CD4-positive, CD25-positive, alpha-beta regulatory T cell (primary cell): ENCODE results near the gene DUS1L. TPM values are rescaled to one million over a fixed set of nuclear protein-coding genes. Genes with fewer than 3 reads are reported as not detected.
A peak's percentile ranks its signal among the peaks of the same experiment; 100 is the strongest.

Experiments used
- ATAC-seq, 2 donors: fragments of 150-1000 bp; cut with Tn5 transposase; one replicate each; pipeline ENCODE4 v1.10.0; 2021; ENCODE audit warnings: low read depth in 2 of 2, moderate number of reproducible peaks in 2 of 2, moderate library complexity in 1 of 2
- DNase-seq, 3 donors: peaks; one replicate each; pipeline versions ENCODE4 v3.0.0 to v3.0.0-alpha.2; 2012 to 2022; ENCODE audit warnings: mixed read lengths in 1 of 3
- H3K27ac ChIP-seq: one replicate; pipeline ENCODE4 v1.7.0; 2013; ENCODE audit warnings: mild to moderate bottlenecking, low read length; ENCODE audit not compliant: insufficient read depth, poor library complexity, severe bottlenecking
- H3K27me3 ChIP-seq: one replicate; pipeline ENCODE4 v1.7.0; 2013; ENCODE audit warnings: low read length; ENCODE audit not compliant: control insufficient read depth, insufficient read depth
- H3K36me3 ChIP-seq: one replicate; pipeline ENCODE4 v1.7.0; 2013; ENCODE audit warnings: mild to moderate bottlenecking, low read length, moderate library complexity; ENCODE audit not compliant: control insufficient read depth, insufficient read depth
- H3K4me1 ChIP-seq: 2 replicates; pipeline ENCODE4 v1.7.0; 2013; ENCODE audit warnings: mild to moderate bottlenecking, low read length; ENCODE audit not compliant: insufficient read depth, control insufficient read depth, poor library complexity, severe bottlenecking
- H3K4me3 ChIP-seq: one replicate; pipeline ENCODE4 v1.7.0; 2013; ENCODE audit warnings: low read depth, mild to moderate bottlenecking, low read length, moderate library complexity
- H3K9me3 ChIP-seq, 2 experiments: 1 replicate in 1 of 2; 2 replicates in 1 of 2; pipeline ENCODE4 v1.7.0; 2013; ENCODE audit warnings: low read length in 2 of 2, mild to moderate bottlenecking in 1 of 2, moderate library complexity in 1 of 2; ENCODE audit not compliant: control insufficient read depth in 2 of 2
- H3K27ac Mint-ChIP-seq, 3 donors: one replicate each; pipeline ENCODE4 v1.8.0; 2020 to 2022; ENCODE audit warnings: mild to moderate bottlenecking in 3 of 3, mixed read lengths in 3 of 3, moderate library complexity in 2 of 3
- H3K27me3 Mint-ChIP-seq: one replicate; pipeline ENCODE4 v1.8.0; 2022; ENCODE audit warnings: mild to moderate bottlenecking, mixed read lengths
- H3K36me3 Mint-ChIP-seq: one replicate; pipeline ENCODE4 v1.8.0; 2020; ENCODE audit warnings: mixed read lengths
- H3K4me1 Mint-ChIP-seq, 4 donors: one replicate each; pipeline ENCODE4 v1.8.0; 2020 to 2022; ENCODE audit warnings: mixed read lengths in 4 of 4, mild to moderate bottlenecking in 1 of 4
- H3K4me3 Mint-ChIP-seq, 4 donors: one replicate each; pipeline ENCODE4 v1.8.0; 2020 to 2022; ENCODE audit warnings: mild to moderate bottlenecking in 4 of 4, mixed read lengths in 4 of 4, moderate library complexity in 3 of 4
- H3K9me3 Mint-ChIP-seq, 7 donors: one replicate each; pipeline ENCODE4 v1.8.0; 2020 to 2022; ENCODE audit warnings: mixed read lengths in 7 of 7, mild to moderate bottlenecking in 3 of 7, moderate library complexity in 2 of 7
- polyA plus RNA-seq, 4 donors: library from polyadenylated mRNA; unstranded; fragments of 300-500 nt; fragmentation: Illumina TruSeq; gene quantifications; one replicate each; pipeline ENCODE4 v1.2.3, GENCODE V29; 2021
- total RNA-seq: library from RNA; stranded (reverse); gene quantifications from one replicate; pipeline ENCODE4 v1.2.3, GENCODE V29; 2022

DUS1L gene
- total and polyA plus RNA-seq, 5 donors from 2014 or later = 49.3 to 128 (median 69.5) TPM

DNA sequence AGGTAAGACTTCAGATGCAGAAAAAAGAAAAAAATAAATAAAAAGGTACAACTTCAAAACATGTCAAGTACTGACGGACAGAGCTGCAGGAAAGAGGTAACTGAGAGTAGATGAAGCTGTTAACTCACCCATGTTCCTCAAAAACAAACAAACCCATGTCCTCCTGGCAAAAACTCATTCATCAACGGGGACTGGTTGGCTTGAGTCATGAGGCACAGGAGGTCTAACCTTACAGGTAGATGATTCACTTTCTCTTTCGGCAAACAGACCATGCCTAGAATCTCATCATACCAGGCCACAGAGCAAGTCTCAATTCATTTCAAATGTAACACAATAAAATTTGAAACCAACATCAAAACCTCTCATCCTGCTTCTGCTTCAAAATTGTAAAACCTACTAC is 44.7 kb upstream of the DUS1L start:
- peak overlapping the region in 1 of 3 donors; percentile 51 for H3K27ac Mint-ChIP-seq
- Histone ChIP-seq H3K4me3 (no peak overlapping the region), H3K4me1 (peaks cover 24% of the 10 kb centered on the region), H3K9me3 (no peaks in the 10 kb centered on the region), H3K27ac (no peak overlapping the region), H3K36me3 (no peaks in the 10 kb centered on the region), H3K27me3 (no peaks in the 10 kb centered on the region)
- H3K27me3 Mint-ChIP-seq = no peaks in the 10 kb centered on the region
- H3K4me3 Mint-ChIP-seq = peak overlapping the region in 1 of 4 donors; percentile 58
- peaks cover 0 to 34% (median 6%) of the 10 kb centered on the region in 4 donors for H3K4me1 Mint-ChIP-seq
- DNase-seq (peak in 1 of 3 donors; percentile 60), ATAC-seq (peak in 1 of 2 donors; percentile 27)
- no peaks in the 10 kb centered on the region for H3K36me3 Mint-ChIP-seq
- no peaks in the 10 kb centered on the region for H3K9me3 Mint-ChIP-seq

DNA sequence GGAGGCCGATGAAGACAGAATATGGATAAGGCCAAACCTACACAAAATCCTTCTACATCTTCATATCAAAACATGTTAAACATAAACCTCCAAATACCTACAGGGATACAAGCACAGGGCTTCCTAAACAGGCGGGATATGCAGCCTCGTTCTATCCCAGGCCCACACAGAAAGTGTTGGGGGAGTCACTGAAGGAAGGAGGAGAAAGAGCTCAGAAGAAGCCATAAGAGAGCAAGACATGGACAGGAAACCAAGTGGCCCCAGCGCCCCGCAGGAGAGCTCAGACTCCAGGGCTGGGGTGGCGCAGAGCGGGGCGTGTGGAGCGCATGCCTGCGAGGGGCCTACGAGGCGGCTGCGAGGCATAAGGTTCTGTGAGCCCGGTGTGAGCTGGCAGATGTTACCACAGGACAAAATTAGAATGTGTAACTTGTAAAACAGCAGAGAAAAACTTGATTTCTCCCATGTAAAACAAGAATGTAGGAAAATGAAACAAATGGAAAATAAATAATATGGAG is 43.4 kb upstream of the DUS1L start:
- no peaks in the 10 kb centered on the region for H3K9me3 Mint-ChIP-seq
- no peaks in the 10 kb centered on the region for H3K36me3 Mint-ChIP-seq
- H3K4me3 ChIP-seq = no peak overlapping the region
- peak overlapping the region in 3 of 4 donors; percentile 24 to 48 (median 24) for H3K4me3 Mint-ChIP-seq
- H3K36me3 ChIP-seq = no peaks in the 10 kb centered on the region
- no peak overlapping the region for H3K27ac ChIP-seq
- no peaks in the 10 kb centered on the region for H3K9me3 ChIP-seq
- H3K4me1 Mint-ChIP-seq = peaks cover 0 to 40% (median 7%) of the 10 kb centered on the region in 4 donors
- ATAC-seq = no peak
- DNase-seq = no peak
- no peaks in the 10 kb centered on the region for H3K27me3 Mint-ChIP-seq
- H3K4me1 ChIP-seq = peaks cover 30% of the 10 kb centered on the region
- H3K27me3 ChIP-seq = no peaks in the 10 kb centered on the region
- peak overlapping the region; percentile 71 to 98 (median 82) for H3K27ac Mint-ChIP-seq

DNA sequence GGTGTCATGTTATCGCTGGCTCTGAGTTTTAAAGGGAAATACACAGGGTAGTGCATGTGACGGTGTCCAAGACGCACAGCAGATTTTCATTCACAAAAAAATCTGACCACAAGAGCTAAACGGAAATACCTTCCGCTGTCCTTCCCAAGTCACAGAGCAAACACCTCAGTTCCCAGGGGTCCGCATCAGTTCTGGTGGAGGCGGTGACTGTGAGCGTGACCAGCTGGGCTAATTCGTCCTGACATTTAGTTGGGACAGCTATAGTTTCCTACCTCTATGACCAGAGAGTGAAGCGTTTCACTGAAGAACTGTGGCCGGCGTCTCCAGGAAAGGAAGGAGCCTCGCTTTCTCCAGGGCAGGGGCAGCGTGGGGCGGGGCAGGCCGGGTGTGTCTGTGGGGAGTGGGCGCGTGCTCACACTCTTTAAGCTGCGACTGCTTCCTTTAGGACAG is 42.9 kb upstream of the DUS1L start:
- H3K27me3 Mint-ChIP-seq = no peaks in the 10 kb centered on the region
- no peaks in the 10 kb centered on the region for H3K9me3 ChIP-seq
- ATAC-seq (no peak), DNase-seq (no peak)
- no peaks in the 10 kb centered on the region for H3K27me3 ChIP-seq
- H3K4me1 Mint-ChIP-seq = peaks cover 0 to 40% (median 8%) of the 10 kb centered on the region in 4 donors
- H3K4me3 ChIP-seq = no peak overlapping the region
- no peaks in the 10 kb centered on the region for H3K9me3 Mint-ChIP-seq
- peak overlapping the region; percentile 2 to 98 (median 82) for H3K27ac Mint-ChIP-seq
- no peak overlapping the region for H3K27ac ChIP-seq
- H3K36me3 Mint-ChIP-seq = no peaks in the 10 kb centered on the region
- H3K36me3 ChIP-seq = no peaks in the 10 kb centered on the region
- peaks cover 30% of the 10 kb centered on the region for H3K4me1 ChIP-seq
- peak overlapping the region in 3 of 4 donors; percentile 24 to 48 (median 24) for H3K4me3 Mint-ChIP-seq

DNA sequence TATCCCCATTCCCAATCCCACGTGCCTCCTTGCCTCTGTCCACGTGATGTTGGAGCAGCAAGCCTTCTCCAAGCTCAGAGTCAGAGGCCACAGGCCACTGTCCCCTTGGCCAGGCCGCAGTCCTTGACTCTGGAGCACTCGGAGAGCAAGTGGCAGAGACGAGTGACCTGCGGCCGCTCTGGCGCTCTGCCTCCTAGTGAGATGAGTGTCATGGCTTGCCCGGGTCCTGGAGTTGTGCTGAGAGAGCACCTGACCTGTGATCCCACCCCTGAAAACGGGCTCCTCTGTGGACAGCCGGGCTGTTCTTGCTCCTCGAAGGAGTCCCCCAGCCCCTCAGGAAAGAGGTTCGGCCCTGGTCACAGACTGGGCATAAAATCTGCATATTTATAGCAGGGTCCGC is 42.4 kb upstream of the DUS1L start:
- H3K4me3 Mint-ChIP-seq = peak overlapping the region in 2 of 4 donors; percentile 24 to 32
- peaks cover 0 to 40% (median 8%) of the 10 kb centered on the region in 4 donors for H3K4me1 Mint-ChIP-seq
- no peaks in the 10 kb centered on the region for H3K9me3 ChIP-seq
- no peaks in the 10 kb centered on the region for H3K36me3 Mint-ChIP-seq
- DNase-seq (no peak), ATAC-seq (no peak)
- no peaks in the 10 kb centered on the region for H3K27me3 Mint-ChIP-seq
- peaks cover 30% of the 10 kb centered on the region for H3K4me1 ChIP-seq
- no peaks in the 10 kb centered on the region for H3K9me3 Mint-ChIP-seq
- no peaks in the 10 kb centered on the region for H3K36me3 ChIP-seq
- no peaks in the 10 kb centered on the region for H3K27me3 ChIP-seq
- no peak overlapping the region for H3K4me3 ChIP-seq
- H3K27ac ChIP-seq = no peak overlapping the region
- H3K27ac Mint-ChIP-seq = peak overlapping the region in 2 of 3 donors; percentile 82 to 98

DNA sequence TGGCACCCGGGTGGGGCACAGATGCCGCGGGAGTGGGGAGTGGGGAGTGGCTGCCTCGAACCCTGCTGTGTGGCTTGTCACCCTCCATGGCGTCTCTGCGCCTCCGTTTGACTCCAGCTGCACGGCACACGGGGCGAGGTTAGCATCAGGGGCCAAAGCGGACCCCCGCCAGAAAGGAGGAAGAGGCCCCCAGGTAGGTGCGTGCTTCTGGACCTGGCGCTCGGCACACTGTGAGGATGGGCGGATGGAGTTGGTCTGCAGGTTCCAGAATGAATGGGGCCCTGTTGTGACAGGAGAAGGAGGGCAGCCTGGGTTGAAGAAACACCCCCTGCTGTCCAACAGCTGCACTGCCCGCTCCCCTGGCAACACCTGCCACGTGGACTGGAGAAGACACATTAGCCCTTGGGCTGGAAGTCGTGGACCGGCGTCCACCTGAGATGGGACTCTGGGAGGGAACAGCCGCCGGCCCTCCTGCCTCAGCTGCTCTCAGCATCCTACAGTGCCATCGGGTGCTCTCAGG is 41.8 kb upstream of the DUS1L start:
- H3K36me3 Mint-ChIP-seq = no peaks in the 10 kb centered on the region
- Histone ChIP-seq H3K27ac (peak overlapping the region; percentile 81), H3K9me3 (no peaks in the 10 kb centered on the region), H3K27me3 (no peaks in the 10 kb centered on the region), H3K36me3 (no peaks in the 10 kb centered on the region), H3K4me1 (peaks cover 30% of the 10 kb centered on the region), H3K4me3 (no peak overlapping the region)
- H3K4me1 Mint-ChIP-seq = peaks cover 0 to 42% (median 8%) of the 10 kb centered on the region in 4 donors
- no peaks in the 10 kb centered on the region for H3K9me3 Mint-ChIP-seq
- no peaks in the 10 kb centered on the region for H3K27me3 Mint-ChIP-seq
- DNase-seq = peak in 1 of 3 donors; percentile 21
- H3K27ac Mint-ChIP-seq = peak overlapping the region in 2 of 3 donors; percentile 38 to 98
- ATAC-seq = no peak
- peak overlapping the region; percentile 35 to 53 (median 44) for H3K4me3 Mint-ChIP-seq

DNA sequence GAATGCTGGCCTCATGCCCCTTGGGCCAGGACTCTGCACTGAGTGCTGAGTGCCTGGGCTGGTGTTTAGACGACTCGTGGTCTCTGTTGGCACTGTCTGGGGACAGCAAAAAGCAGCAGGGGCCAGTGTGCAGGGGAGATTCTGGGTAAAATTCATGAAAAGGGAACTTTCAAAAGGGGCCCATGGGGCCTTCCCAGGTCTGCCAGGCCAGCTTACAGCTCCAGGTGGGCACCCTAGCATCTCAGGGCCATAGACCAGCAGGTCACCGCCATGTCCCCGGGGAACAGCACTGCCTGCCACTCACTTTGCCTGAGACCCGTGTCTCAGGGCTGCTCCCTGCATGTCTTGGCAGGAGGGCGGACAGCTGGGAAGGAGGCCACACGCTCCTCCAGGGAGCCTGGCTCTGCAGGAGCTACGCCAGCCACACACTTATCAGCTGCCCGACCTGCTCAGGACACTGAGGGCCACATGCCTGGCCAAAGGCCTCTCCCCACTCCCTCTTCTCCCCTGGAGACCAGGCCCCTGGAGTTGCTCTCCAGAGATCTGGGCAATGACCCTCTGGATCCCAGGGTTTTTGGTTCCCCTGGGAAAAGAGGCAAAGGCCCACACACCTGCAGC is 41.2 kb upstream of the DUS1L start:
- H3K4me1 ChIP-seq = peaks cover 30% of the 10 kb centered on the region
- DNase-seq (no peak), ATAC-seq (no peak)
- no peaks in the 10 kb centered on the region for H3K9me3 Mint-ChIP-seq
- no peaks in the 10 kb centered on the region for H3K27me3 Mint-ChIP-seq
- no peaks in the 10 kb centered on the region for H3K36me3 ChIP-seq
- H3K4me3 Mint-ChIP-seq = peak overlapping the region; percentile 88 to 95 (median 92)
- peak overlapping the region; percentile 81 for H3K27ac ChIP-seq
- H3K4me3 ChIP-seq = peak overlapping the region; percentile 75
- H3K27ac Mint-ChIP-seq = peak overlapping the region; percentile 98
- H3K4me1 Mint-ChIP-seq = peaks cover 0 to 44% (median 8%) of the 10 kb centered on the region in 4 donors
- H3K36me3 Mint-ChIP-seq = no peaks in the 10 kb centered on the region
- H3K9me3 ChIP-seq = no peaks in the 10 kb centered on the region
- H3K27me3 ChIP-seq = no peaks in the 10 kb centered on the region

DNA sequence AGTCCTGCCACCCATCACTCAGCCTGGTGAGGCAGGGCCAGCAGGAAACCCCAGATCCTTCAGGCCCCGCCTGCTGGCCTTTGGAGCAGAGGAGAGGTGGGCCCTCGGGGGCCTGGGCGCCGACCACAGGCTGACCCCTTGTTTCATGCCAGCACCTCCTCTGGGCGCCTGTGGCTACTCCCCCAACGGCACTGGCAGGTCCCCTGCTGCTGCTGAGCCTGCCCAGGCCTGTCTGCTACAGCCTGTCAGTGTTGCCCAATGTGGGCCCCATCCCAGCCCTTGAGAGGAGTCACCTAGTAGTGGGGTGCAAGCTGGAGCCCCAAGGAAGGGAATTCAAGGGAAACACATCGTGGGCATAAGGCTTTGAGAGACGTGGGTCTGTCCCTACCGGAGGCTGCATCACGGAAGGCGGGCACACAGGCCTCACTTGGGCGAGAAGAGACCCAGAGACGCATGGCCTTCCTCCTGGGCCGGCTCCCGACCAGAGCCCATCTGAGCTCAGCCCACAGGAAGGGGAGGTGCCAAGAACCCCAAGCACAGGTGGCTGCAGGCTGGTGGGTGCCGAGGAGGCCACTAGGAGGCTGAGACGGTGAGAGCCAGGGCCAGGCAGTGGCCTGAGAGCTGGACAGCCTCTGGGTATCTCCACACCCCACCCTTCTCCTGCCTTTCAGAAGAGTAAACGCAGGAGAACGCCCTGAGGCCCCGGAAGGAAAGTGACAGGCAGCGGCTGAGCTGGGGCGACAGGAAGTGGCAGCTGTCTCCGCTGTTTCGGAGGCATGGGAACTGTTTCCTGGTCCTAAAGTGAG is 40.5 kb upstream of the DUS1L start:
- Mint-ChIP-seq H3K9me3 (no peaks in the 10 kb centered on the region), H3K27me3 (no peaks in the 10 kb centered on the region), H3K27ac (peak overlapping the region; percentile 98), H3K4me1 (peaks cover 0 to 45% (median 8%) of the 10 kb centered on the region in 4 donors), H3K4me3 (peak overlapping the region; percentile 88 to 95 (median 92)), H3K36me3 (no peaks in the 10 kb centered on the region)
- Histone ChIP-seq H3K27ac (peak overlapping the region; percentile 81), H3K4me1 (peaks cover 30% of the 10 kb centered on the region), H3K9me3 (no peaks in the 10 kb centered on the region), H3K27me3 (no peaks in the 10 kb centered on the region), H3K4me3 (peak overlapping the region; percentile 75), H3K36me3 (no peaks in the 10 kb centered on the region)
- peak; percentile 45 to 86 (median 56) for DNase-seq
- peak; percentile 75 to 85 for ATAC-seq
